CD4-positive, alpha-beta T cell treated with Interleukin-1 beta for 1 hour (primary cell): ENCODE data around the gene DSCAM.
"Not testable (repeated sequence)": the region's sequence is repeated elsewhere in the genome, so short reads cannot be mapped to it uniquely, and the experiment has no call there.

Experiments
- DNase-seq, 2 donors: peaks; one replicate each; pipeline ENCODE4 v3.0.0-alpha.2; 2020 to 2022

Gene DSCAM

DNA sequence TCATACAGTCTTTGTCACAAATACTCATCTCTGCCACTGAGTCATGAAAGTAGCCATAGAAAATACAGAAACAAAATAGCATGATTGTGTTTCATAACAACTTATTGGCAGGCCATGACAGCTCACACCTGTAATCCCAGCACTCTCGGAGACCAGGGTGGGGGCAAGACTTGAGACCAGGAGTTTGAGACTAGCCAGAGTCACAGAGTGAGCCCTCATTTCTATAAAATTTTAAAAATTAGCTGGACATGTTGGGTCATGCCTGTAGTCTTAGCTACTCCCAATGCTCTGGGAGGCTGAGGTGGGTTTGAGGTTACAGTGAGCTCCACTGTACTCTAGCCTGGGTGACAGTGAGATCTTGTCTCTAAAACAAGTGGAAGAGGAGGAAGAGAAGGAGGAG, 568.6 kb downstream of the DSCAM start:
- DNase-seq, result no peak

DNA sequence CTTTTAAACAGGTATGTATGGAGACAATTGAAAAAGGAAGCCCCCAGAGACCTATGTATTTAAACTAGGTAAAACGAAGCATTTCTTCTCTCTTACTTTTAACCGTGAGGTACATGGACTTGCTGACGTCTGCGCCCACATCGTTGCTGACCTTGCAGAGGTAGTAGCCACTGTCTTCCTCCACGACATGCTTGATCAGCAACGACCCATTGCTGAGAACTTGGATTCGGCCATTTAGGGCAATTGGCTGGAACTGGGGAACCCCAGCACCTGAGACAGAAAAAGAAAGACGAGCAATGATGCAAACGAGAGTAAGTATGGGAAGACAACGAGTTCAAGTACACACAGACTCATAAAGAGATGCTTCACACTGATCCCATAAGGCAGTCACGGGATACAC, 571.0 kb downstream of the DSCAM start:
- DNase-seq, result no peak

DNA sequence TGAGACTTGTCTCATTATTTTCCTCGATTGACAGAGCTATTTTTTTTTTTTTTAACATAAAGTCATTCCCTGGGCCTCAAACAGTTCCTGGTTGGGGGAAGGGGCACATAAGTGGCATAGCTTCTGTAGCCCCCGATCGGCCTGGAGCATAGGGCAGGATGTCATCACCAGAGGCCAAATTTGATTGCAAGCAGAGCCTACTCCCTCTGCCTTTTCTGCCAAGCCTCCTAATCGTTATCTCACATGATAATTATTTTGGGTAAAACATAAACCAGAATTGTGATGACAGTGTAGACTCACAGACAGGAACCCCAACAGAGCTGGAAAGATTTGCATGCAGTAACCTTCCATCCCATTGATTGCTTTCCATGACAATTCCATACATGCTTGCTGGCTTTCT, 574.9 kb downstream of the DSCAM start:
- no peak for DNase-seq

DNA sequence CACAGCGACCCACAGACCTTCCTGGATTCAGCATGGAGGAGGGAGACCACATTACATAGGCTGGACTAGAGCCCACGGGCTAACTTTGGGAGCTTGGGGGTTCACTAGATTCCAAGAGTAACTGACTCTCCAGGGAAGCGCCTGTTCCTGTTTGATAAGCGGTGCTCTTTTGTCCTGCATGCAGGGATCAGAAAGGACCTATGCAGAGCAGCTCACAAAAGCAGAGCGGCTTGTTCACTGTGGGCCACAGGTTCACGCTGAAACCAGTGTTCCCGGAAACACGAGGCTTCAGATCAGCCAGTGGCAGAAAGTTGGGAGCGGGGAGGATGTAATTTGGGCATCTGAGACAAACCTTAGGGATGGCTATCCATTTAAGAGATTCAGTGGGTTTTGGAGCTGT, 575.8 kb downstream of the DSCAM start:
- no peak for DNase-seq

DNA sequence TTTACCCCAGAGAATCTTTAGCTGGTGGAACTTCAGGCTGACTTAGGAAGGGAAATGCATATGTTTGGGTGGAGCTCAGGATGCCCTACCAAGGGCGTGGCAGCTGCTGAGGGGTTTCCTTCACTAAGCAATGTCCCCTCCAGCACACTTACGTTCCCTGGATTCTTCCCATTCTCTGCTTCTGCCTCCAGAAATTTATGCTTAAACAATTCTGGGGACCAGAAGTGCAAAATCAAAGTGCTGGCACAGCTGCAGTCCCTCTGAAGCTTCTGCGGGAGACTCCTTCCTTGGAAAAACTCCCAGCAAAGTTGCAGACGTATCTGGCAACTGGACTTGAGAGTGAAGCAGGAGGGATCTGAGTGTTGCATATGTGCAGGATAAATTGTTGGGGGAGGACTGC, 576.9 kb downstream of the DSCAM start:
- DNase-seq, result no peak

DNA sequence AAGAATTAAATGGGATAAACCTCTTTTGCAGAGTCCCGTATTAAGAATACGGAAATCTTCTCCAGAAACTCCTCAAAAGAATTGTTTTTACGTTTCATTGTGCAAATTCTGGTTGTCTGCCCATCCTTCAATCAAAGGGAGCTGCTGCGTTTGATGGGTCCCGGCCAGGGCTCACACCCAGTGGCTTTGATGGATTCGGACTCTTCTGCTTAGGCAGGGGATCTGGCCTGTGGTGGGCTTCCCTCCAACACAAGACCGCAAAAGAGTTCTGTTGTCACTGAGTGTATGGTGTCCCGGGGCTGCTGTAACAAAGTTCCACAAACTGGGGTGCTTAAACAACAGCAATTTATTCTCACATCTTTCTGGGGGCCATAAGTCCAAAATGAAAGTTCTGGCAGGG, 577.7 kb downstream of the DSCAM start:
- no peak for DNase-seq

DNA sequence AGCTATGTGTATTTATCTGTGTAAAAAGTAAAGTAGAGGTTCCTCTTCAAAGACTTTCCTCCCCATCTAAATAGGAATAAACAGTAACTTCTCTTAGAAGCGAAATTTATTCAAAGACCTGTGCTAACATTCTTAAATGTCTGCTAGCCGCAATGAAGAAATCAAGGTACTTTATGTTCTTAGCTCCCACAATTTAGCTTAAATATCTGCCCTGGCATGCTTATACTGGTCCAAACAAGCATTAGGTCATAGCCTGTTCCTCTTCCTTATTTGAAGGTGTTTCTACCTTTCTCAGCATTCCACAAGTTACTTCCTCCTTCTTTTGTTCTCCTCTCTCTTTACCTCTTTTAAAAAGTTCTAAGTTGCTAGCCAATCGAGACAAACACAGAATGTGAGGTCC, 588.5 kb downstream of the DSCAM start:
- not testable (repeated sequence) for DNase-seq

DNA sequence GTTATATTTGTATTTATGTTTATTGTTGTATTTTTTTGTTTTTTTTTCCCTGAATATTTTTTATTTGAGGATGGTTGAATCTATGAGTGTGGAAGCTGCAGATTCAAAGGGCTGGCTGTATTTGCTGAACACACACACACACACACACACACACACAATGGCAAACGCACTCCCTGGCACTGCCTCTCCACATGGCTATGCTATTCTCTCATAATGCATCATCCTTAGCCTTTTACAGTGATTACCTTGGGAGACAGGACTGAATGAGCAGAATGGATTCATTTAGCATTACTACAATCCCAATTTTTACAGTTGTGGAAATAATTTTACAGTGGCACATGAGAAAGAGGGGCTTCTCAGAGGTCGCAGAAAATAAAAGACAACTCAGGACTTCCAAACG, 589.6 kb downstream of the DSCAM start:
- DNase-seq, result no peak

DNA sequence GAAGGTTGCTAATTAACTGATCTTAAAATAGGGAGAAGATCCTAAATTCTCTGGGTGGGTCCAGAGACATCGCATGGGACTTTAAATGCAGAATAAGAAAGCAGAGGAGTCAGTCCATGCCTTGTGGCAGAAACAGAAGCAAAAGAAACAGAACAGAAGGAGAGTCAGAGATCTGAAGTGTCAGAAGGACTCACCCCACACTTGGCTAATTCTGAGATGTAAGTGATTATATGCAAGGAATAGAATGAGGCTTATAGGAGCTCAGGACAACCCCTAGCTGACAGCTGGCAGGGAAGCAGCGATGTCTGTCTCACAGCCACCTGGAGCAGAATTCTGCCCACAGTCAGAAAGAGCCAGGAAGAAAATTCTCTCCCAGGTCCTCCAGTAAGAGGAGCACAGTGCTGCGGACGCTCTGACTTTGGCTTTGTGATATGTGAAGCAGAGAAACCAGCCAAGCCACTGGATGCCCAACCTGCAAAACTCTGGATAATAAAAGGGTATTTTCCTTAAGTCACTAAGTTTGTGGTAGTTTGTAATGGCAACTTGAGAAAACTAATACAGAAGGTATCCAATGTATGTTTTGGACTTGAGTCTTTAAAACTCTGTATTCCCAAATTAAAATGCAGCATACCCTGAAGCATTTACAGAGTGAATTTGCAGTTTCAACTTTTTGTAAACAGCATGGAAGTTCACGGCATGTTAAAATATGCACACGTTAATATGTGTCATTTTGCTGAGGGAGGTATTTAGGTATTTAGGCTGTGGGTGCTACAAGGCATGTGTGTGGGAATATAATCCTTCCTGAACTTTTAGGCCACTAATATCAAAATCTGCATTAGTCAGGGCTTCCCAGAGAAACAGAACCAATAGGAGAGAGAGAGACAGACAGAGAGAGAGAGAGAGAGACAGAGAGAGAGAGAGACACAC, 591.2 kb downstream of the DSCAM start:
- DNase-seq, result no peak

DNA sequence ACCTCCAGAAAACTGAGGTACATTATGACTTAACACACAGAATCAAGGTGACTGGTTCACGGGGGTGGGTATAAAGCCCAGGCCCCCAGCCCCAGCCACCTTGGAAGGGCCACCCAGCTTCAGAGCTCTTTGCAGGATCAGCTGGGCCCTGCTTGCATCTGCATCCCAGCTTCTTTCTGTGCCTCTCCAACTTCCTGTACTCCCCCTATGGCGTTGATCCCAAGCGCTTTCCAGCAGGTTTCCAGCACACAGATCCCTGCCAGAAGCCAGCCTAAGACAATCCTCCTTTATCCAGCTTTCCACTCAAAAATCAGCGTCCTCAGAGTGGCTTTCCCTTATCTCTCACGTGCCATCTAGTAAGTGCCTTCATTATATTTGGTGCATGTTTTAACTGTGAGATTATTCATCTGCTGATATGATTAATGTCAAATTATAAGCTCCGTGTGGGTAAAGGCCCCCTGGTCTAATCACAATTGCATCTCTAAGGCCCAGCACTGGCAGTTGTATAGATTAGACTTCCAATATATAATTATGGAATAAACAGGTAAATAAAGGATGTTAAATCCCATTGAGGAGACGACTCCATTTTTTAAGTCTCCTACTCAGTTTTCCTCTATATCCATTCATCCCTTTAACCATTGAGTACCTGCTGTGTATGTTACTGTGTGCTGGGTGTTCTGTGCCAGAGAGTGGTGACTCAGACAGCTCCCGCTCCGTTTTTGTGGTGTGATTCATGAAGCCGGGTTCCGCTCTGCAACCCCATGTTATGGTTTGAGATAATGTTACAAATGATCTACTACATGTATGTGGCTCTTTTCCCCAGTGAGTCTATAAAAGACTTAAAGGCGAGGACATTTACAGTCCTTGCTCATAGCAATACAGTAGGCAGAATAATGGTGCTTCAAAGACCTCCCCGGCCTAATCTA, 592.2 kb downstream of the DSCAM start:
- DNase-seq, result no peak

DNA sequence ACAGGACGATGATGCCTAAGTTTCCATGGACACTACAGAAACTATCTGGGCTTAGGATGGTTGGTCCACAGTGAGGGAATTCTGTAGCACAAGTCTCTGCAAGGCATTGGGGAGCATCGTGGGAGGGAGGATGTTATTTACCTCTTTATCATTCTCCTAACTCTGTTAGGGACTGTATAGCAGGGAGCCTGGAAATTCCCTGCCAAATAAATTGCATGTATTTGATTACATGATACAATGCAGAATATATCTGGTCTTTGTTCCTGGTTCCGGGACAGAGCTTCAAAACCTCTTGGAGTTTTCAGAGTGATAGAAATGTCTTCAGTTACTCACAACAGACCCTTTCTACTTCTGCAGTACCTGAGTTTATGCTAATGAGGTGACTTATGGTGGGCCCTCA, 593.8 kb downstream of the DSCAM start:
- no peak for DNase-seq

DNA sequence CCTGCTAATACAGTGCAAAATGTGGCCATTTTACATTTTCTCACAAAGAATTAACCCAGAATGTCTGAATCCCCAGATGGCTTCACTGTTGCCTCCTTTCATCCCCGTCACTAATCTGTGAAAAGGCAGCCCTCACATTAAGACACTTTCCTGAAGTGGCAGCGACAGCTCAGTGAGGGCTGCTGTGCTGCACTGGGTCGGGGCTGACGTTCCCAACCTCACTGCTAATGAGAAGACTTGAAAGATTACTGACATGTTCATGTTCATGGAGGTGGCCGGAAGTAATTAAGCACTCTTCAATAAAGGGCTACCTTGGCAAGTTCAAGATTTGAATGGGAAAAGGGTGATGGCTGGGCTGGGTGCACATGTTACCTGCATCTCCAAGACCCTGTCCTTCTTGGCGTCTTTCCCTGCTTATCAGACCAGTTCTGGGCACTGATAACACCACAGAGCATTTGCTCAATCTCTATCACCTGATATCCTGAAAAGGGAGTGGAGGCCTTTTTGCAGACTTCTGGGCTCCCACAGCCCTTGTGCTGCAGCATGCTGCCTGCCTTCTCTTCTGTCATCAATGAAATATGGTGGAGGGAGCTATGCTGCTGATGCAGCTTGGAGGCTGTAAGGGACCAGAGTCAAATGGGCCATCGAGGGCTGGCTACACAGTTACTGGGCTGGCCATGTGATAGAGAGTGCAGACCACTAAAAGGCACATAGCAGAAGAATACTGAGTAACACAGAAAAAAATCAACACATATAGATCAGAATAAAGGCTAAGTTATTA, 596.3 kb downstream of the DSCAM start:
- no peak for DNase-seq

DNA sequence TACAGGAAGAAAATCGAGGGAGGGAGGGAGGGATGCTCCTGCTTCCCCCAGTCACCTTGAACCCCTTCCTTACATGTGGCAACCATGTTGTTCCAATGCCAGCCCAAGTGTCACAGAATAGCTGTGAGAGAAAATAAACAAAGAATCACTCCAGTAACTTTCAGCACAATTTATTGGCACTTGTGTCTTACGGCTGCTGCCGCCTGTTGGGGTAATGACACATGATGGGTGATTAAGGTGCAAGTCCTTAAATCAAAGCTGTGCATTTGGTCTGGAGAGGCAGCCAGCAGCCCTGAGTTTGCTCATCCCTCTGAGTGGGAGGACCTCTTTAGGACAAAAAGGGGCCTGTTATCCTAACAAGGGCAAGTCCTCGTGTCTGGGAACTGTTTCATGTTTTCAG, 602.0 kb downstream of the DSCAM start:
- no peak for DNase-seq

DNA sequence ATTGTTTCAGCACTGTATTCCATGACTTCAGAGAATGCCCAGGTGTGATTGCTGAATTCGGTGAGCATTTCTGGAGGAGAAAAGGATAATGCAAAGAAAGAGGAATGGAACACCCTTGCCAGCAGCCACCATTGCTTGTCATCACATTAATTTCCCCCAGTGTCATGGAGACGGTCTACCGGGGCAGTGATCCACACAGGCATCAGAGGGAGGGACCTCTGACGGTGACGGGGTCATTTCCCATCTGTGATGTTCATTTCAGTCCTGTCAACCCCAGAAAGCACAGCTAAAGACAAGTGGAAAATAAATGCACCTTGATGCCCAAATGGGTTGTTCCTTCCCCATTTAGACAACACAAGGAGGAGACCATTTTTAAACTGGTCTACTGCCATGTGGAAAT, 603.3 kb downstream of the DSCAM start:
- no peak for DNase-seq

DNA sequence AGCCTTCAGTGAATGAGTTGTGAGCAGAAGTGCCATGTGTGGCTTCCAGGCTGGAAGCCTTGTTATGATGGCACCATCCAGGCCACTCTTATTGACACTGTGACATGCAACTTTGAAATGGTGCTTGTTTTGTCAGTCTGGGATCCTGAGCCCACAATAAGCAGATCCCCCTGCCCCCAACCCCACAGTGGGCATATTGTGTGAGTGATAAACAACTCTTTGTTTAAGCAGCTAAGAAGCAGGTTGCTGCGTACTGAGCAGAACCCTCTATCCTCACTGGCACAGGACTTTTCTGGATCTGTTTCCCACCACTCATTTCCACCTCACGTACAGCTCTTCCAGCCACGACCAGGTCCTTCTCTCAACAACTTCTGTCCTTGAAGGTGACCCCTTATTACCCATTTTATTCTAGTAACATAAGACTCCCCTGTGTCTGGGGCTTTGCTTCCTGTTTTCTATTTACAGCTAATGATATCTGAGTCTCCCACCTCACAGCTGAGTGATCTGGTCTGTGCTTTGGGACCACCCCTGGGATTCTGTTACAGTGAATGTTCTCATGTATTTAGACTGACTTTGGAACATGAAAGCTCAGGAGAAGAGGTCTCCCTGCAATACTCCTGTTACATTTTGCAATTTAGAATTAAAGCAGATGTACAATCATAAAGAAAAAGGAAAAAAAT, 604.2 kb downstream of the DSCAM start:
- no peak for DNase-seq

DNA sequence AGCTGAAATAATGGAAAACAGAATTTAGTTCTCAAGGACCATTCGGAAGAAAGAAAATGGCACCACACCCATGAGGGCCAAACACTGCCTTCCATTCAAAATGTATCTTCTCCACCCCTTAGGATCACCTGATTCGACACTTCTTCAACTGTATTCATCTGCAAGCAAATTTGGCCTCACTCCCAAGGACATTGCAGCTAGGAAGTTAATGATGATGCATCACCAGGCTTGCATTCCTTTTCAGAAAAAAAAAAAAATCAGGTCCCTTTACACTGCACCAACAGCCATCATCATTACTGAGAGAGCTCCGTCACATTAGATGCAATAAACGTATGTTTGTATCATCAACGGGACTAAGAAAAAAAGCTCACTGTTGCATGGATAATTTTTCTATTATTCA, 611.4 kb downstream of the DSCAM start:
- no peak for DNase-seq

DNA sequence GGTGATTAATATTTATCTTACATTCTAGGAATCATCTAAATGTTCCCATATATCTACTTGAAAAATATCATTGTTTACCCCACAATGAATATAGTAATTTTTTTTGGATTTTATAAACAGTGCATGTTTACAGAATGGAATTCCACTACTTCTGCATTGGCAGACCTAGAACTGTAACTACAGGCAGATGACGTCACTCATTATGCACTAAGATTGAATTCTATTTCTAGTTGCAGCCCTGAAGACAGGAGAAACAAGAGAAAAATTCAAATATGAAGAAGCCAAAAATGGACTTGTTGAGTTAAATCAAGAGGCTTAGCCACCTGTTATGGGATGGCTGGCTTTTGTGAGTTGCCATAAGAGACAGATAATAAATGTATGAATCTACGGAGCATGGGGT, 615.0 kb downstream of the DSCAM start:
- no peak for DNase-seq

DNA sequence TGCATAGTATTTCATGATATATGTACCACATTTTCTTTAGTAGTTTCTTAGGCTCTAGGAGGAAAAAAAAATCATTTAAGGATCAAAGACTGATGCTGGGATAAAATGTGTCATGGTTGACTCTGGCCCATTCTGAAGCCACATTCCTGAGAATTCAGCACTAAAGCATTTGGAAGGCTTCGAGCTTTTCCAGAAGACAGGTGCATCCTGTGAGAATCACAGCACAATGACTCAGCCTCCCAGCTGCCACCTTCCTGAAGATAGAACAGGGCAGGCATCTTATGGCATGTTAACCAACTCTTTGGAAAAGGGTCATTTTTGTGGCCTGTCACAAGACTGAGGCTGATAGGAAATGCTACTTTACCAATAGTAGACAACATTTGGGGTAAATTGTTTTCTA, 619.9 kb downstream of the DSCAM start:
- DNase-seq, result no peak

DNA sequence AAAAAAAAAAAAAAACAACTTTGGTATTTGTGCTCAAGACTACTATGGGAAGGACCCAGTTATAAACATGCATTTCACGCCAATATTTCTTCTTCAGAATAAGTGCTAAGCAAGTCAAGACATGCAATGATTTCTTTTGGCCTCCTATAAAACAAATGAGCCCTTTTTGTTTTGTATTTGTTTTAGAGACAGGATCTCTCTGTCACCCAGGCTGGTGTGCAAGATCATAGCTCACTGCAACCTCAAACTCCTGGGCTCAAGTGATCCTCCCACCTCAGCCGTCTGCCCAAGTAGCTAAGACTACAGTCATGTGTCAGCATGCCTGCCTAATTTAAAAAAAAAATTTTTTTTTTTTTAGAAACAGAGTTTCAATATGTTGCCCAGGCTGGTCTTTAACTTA, 631.0 kb downstream of the DSCAM start:
- no peak for DNase-seq

DNA sequence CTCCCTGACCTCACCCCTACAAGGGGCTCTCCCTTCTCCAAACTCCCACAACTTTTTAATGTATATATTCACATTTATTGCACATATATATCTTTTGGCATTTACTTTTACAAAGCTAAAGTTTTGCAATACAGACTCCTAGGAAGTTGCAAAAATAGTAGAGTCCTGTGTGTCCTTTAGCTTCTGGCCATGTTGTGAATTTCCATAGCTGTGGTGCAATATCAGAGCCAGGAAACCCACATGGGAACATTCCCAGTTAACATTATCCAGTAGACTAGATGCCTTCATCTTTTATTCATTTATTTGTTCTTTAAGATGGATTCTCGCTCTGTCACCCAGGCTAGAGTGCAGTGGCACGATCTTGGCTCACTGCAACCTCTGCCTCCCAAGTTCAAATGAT, 636.7 kb downstream of the DSCAM start:
- no peak for DNase-seq

DNA sequence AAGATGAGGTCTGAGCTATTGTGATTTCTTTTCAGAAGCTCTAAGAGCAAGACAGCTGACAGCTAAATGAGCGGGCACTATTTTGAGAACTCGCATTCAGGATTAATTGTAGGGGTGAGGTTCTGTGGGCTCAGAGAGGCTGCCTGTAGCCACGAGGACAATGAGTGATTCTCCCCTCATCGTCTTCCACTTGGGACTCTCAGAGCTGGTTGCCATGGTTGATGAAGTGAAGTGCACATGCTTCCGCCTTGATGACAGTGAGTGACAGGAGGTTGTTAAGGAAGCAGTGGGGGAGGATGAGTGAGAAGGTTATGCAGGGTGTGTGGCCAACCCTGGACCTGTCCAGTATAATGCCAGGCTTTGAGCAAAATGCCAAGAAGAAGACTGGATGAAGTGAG, 638.0 kb downstream of the DSCAM start:
- no peak for DNase-seq

DNA sequence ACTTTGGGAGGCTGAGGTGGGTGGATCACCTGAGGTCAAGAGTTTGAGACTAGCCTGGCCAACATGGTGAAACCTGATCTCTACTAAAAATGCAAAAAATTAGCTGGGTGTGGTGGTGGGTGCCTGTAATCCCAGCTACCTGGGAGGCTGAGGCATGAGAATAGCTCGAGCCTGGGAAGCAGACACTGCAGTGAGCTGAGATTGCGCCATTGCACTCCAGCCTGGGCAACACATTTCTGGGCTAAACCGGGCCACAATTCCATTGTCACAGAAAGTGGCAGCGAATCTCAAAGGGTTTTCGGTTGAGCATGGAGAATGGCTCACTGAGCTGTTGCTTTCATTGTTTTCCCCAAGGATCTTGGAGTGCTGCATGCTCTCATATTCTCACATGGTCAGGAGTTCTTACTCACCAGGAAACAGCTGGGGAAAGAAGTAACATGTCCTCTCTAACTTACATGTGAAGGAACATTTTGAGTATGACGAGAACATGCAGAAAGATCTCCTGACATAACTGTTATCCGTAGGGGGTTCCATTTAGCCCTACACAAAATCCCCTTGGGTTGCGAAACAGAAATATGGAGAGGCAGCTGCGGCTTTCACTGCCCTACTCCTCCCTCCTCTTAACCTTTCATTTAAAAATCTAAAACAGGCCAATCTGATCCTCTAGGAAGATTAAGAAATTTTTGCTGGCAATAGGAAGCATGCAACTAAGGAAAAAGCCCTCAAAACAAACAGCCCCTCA, 638.6 kb downstream of the DSCAM start:
- no peak for DNase-seq
